Measurements from ENCODE around the gene CMIP. TPM values are rescaled to one million over a fixed set of nuclear protein-coding genes. Genes with fewer than 3 reads are reported as not detected.

CMIP gene
- total RNA-seq, 4 donors from 2014 or later = 63.9 to 89.9 (median 70.0) TPM

GRCh38 chr16:81675662-81676061 lies 231.1 kb downstream of the CMIP start:
- no peak for TF ChIP-seq POLR2AphosphoS5 (IDR thresholded peaks at IDR 0.05)
- TF ChIP-seq POLR2A (IDR thresholded peaks at IDR 0.05) = no peak
- TF ChIP-seq EP300 (IDR thresholded peaks at IDR 0.05) = no peak
- no peak for TF ChIP-seq CTCF (IDR thresholded peaks at IDR 0.05)
- no peaks in the 10 kb centered on the region for H3K27me3 ChIP-seq
- H3K27ac ChIP-seq = no peak overlapping the region
- no peak for DNase-seq (ENCODE audit: low spot score in 2 of 2)
- H3K4me3 ChIP-seq = no peak overlapping the region
- no peaks in the 10 kb centered on the region for H3K9me3 ChIP-seq
- H3K36me3 ChIP-seq = peaks cover 68% of the 10 kb centered on the region
- H3K4me1 ChIP-seq = peaks cover 18% of the 10 kb centered on the region
- WGBS = 82% methylated on average over 3 of the region's 3 CpGs

DNA sequence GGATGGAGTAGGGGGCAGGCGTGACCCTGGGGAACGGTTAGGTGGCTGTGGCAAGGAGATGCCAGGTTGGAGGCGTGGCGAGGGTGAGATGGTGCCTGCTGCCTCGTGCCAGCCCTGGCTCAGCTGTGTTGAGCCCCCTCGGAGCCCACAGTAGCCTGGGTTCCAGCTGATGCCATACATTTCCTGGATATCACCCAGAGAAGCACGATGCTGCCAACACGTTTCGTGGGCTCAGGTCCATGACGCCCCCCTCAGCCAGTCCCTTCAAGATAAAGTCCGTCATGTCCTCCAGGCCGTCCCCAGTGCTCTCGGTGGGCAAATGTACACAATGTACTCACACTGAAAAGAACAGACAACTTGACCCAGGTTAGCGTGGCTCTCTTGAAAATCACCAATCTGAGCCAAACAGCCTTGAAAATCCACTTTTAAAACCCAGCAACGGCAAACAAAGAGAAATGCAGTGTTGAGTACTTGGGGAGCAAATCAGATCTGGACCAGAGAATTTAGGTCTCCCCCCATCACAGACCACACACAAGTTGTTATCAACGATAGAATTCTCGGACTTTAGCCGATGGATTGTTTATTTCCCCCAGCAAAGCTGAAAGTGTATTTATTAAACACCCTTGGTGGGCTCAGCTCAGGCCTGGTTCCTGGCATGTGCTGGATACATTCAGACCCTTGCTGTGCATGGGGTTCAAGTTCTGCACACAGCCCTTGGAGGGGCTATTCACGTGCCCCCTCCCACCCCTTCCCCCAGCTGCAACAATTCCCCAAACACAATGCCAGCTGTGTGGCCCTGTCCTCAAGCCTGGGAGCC lies 231.7 kb downstream of the CMIP start:
- Histone ChIP-seq H3K4me3 (no peak overlapping the region), H3K4me1 (peaks cover 18% of the 10 kb centered on the region), H3K27ac (no peak overlapping the region), H3K9me3 (no peaks in the 10 kb centered on the region), H3K36me3 (peaks cover 65% of the 10 kb centered on the region), H3K27me3 (no peaks in the 10 kb centered on the region)
- whole genome bisulfite sequencing = 86% methylated on average over 18 of the region's 19 CpGs
- TF ChIP-seq POLR2AphosphoS5 (IDR thresholded peaks at IDR 0.05) (no peak), CTCF (IDR thresholded peaks at IDR 0.05) (no peak), POLR2A (IDR thresholded peaks at IDR 0.05) (no peak), EP300 (IDR thresholded peaks at IDR 0.05) (no peak)
- DNase-seq (ENCODE audit: low spot score in 2 of 2) = no peak

- Histone ChIP-seq H3K27ac (no peak overlapping the region), H3K36me3 (peaks cover 57% of the 10 kb centered on the region)
- DNase-seq (ENCODE audit: low spot score in 2 of 2) = no peak
These were observed 232.5 kb downstream of the CMIP start for GRCh38 chr16:81676883-81677737.

GRCh38 chr16:81678326-81679095 lies 233.9 kb downstream of the CMIP start:
- no peaks in the 10 kb centered on the region for H3K9me3 ChIP-seq
- H3K27ac ChIP-seq = no peak overlapping the region
- 75% methylated on average over 15 of the region's 35 CpGs for WGBS
- peaks cover 43% of the 10 kb centered on the region for H3K36me3 ChIP-seq
- TF ChIP-seq EP300 (IDR thresholded peaks at IDR 0.05) = no peak
- TF ChIP-seq POLR2A (IDR thresholded peaks at IDR 0.05) = no peak
- H3K4me3 ChIP-seq = no peak overlapping the region
- no peaks in the 10 kb centered on the region for H3K27me3 ChIP-seq
- no peak for DNase-seq (ENCODE audit: low spot score in 2 of 2)
- H3K4me1 ChIP-seq = peaks cover 18% of the 10 kb centered on the region

More at GRCh38 chr16:81676883-81677737, 232.5 kb downstream of the CMIP start:
- TF ChIP-seq EP300 (IDR thresholded peaks at IDR 0.05) (no peak), CTCF (IDR thresholded peaks at IDR 0.05) (no peak), POLR2A (IDR thresholded peaks at IDR 0.05) (no peak), POLR2AphosphoS5 (IDR thresholded peaks at IDR 0.05) (no peak)
- H3K9me3 ChIP-seq = no peaks in the 10 kb centered on the region
- H3K4me3 ChIP-seq = no peak overlapping the region
- peaks cover 18% of the 10 kb centered on the region for H3K4me1 ChIP-seq
- WGBS = 87% methylated on average over 15 of the region's 15 CpGs
- H3K27me3 ChIP-seq = no peaks in the 10 kb centered on the region

GRCh38 chr16:81679721-81680430 lies 235.3 kb downstream of the CMIP start:
- no peaks in the 10 kb centered on the region for H3K9me3 ChIP-seq
- no peak for DNase-seq (ENCODE audit: low spot score in 2 of 2)
- H3K4me1 ChIP-seq = peaks cover 18% of the 10 kb centered on the region
- no peaks in the 10 kb centered on the region for H3K27me3 ChIP-seq
- peaks cover 32% of the 10 kb centered on the region for H3K36me3 ChIP-seq
- TF ChIP-seq POLR2AphosphoS5 (IDR thresholded peaks at IDR 0.05) = no peak
- no peak for TF ChIP-seq CTCF (IDR thresholded peaks at IDR 0.05)
- TF ChIP-seq EP300 (IDR thresholded peaks at IDR 0.05) = no peak
- no peak for TF ChIP-seq POLR2A (IDR thresholded peaks at IDR 0.05)
- H3K4me3 ChIP-seq = no peak overlapping the region
- WGBS = 78% methylated on average over 16 of the region's 16 CpGs
- H3K27ac ChIP-seq = no peak overlapping the region
